Colon (tissue), 2 donors: ENCODE measurements around the gene RET.

Experiments
- FAIRE-seq: peaks from 2 replicates; lab custom pipeline; 2012; peaks lifted over from hg19 to GRCh38; lab: Jason Lieb, UNC
- donor health status: control.
- donor health status: control.

The RET gene

GRCh38 chr10:43172645-43173044 is 95.8 kb downstream of the RET start:
- no peak for FAIRE-seq

GRCh38 chr10:43173120-43173519 is 96.3 kb downstream of the RET start:
- FAIRE-seq, result no peak

- no peak for FAIRE-seq
These were observed 98.1 kb downstream of the RET start for GRCh38 chr10:43174969-43175368.

GRCh38 chr10:43176271-43176670 is 99.4 kb downstream of the RET start:
- FAIRE-seq, result no peak

GRCh38 chr10:43177595-43177994 is 100.7 kb downstream of the RET start:
- FAIRE-seq, result no peak
